Aorta (tissue), 5 donors: ENCODE results near the gene MYH13. TPM values are rescaled to one million over a fixed set of nuclear protein-coding genes. Genes with fewer than 3 reads are reported as not detected.

Experiments
- ATAC-seq: fragments of 200-7000 bp; cut with Tn5 transposase; one replicate; pipeline ENCODE4 v1.9.1; 2022; ENCODE audit warnings: moderate library complexity; ENCODE audit not compliant: low FRiP score
- DNase-seq, 2 donors: peaks; one replicate each; pipeline ENCODE4 v3.0.0-alpha.2; 2020
- H3K27ac ChIP-seq, 2 donors: one replicate each; pipeline ENCODE4 v1.5.1; 2013; ENCODE audit warnings: low read length in 2 of 2, mild to moderate bottlenecking in 2 of 2, moderate library complexity in 2 of 2, control low read depth in 1 of 2, inconsistent platforms in 1 of 2, low read depth in 1 of 2
- H3K27me3 ChIP-seq, 2 donors: one replicate each; pipeline ENCODE4 v1.6.1; 2013; ENCODE audit warnings: control low read depth in 1 of 2, low read length in 1 of 2, mild to moderate bottlenecking in 1 of 2, moderate library complexity in 1 of 2; ENCODE audit not compliant: insufficient read depth in 2 of 2, control insufficient read depth in 1 of 2
- H3K36me3 ChIP-seq, 2 donors: one replicate each; pipeline ENCODE4 v1.6.1; 2013; ENCODE audit warnings: control low read depth in 1 of 2, low read length in 1 of 2, mild to moderate bottlenecking in 1 of 2; ENCODE audit not compliant: insufficient read depth in 2 of 2, control insufficient read depth in 1 of 2
- H3K4me1 ChIP-seq, 2 donors: one replicate each; pipeline ENCODE4 v1.6.1; 2013; ENCODE audit warnings: low read length in 2 of 2, control low read depth in 1 of 2, mild to moderate bottlenecking in 1 of 2, moderate library complexity in 1 of 2; ENCODE audit not compliant: insufficient read depth in 2 of 2, control insufficient read depth in 1 of 2
- H3K4me3 ChIP-seq, 2 donors: one replicate each; pipeline ENCODE4 v1.5.1; 2013; ENCODE audit warnings: low read length in 2 of 2, control low read depth in 1 of 2, mild to moderate bottlenecking in 1 of 2
- H3K9me3 ChIP-seq: one replicate; pipeline ENCODE4 v1.6.1; 2013; ENCODE audit warnings: mild to moderate bottlenecking, low read length; ENCODE audit not compliant: control insufficient read depth
- WGBS, 2 donors: extraction: QIAGEN DNeasy Blood & Tissue Kit; methylation state at CpG; one replicate each; pipeline ENCODE4 v1.1.7; 2013; 5-methylcytosine and 5-hydroxymethylcytosine counted together
- intact Hi-C, 2 donors: fragments of 100-400 bp; cut with DNase I; formaldehyde crosslinking; loops; one replicate each; pipeline versions ENCODE4 v1.14.2 to v1.15.0; 2022
- polyA plus RNA-seq, 2 donors: library from polyadenylated mRNA; stranded (reverse); fragments of 200-250 nt; gene quantifications; one replicate each; pipeline ENCODE4 v1.2.3, GENCODE V29; 2013
- total RNA-seq, 2 donors: library from RNA; stranded (reverse); fragmentation: NEBNext Ultra II Directional; extraction: Animal tissue kit (Norgen Biotek cat#: 25700); gene quantifications; one replicate each; pipeline ENCODE4 v1.2.1, GENCODE V29; 2021
- donor health status: healthy with polysubstance abuse.
- donor health status: Bipolar disorder and iron deficiency.
- donor health status: DM: no; HTN: no; CAD: no.
- donor health status: DM: no; HTN: no; CAD: no.
- donor health status: DM: yes; HTN: yes; CAD: no.

Gene MYH13
- total and polyA plus RNA-seq, 4 donors, result not detected

- Histone ChIP-seq H3K4me1 (no peaks in the 10 kb centered on the region), H3K27ac (no peak overlapping the region), H3K4me3 (no peak overlapping the region), H3K27me3 (no peaks in the 10 kb centered on the region), H3K9me3 (no peaks in the 10 kb centered on the region), H3K36me3 (no peaks in the 10 kb centered on the region)
- intact Hi-C loops, result no loop called here
- 51 to 66% methylated on average over 1 of the region's 1 CpG for WGBS, 2 donors
- DNase-seq, result no peak
- ATAC-seq, result no peak
Measured at GRCh38 chr17:10262451-10262850, 110.4 kb downstream of the MYH13 start.

DNA sequence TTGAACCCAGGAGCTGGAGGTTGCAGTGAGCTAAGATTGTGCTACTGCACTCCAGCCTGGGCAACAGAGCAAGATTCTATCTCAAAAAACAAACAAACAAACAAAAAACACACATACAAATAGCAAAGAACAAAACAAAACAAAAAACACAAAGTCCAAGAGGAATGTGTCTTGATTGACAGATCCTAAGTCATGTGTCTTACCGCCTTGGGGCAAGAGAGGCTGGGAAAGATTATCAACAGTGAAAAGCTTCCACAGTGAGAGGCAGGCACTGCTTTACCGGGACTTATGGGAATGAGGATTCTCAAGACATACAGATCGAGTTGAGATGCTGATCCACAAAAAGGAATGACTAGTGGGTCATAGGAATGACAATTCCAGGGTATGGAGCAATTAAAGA, 111.7 kb downstream of the MYH13 start:
- no peak overlapping the region for H3K4me3 ChIP-seq
- no peak for ATAC-seq
- WGBS, 2 donors, result 57 to 65% methylated on average over 3 of the region's 3 CpGs
- no peaks in the 10 kb centered on the region for H3K9me3 ChIP-seq
- no peak for DNase-seq
- intact Hi-C loops, result no loop called here
- no peaks in the 10 kb centered on the region for H3K36me3 ChIP-seq
- no peaks in the 10 kb centered on the region for H3K27me3 ChIP-seq
- H3K4me1 ChIP-seq, result no peaks in the 10 kb centered on the region
- no peak overlapping the region for H3K27ac ChIP-seq

- Histone ChIP-seq H3K9me3 (peaks cover 2% of the 10 kb centered on the region), H3K4me1 (no peaks in the 10 kb centered on the region), H3K27ac (no peak overlapping the region), H3K4me3 (no peak overlapping the region), H3K27me3 (no peaks in the 10 kb centered on the region), H3K36me3 (no peaks in the 10 kb centered on the region)
- DNase-seq (no peak), ATAC-seq (no peak)
- intact Hi-C loops, result no loop called here
- 36 to 40% methylated on average over 11 of the region's 11 CpGs for WGBS, 2 donors
Measured at GRCh38 chr17:10251212-10251948, 121.4 kb downstream of the MYH13 start.

Other genes starting within 250 kb of the MYH13 start
- 100 to 1,000 TPM in 1 of 2 donors, 10 to 100 TPM in 1; 56.8 to 136 TPM for gene GAS7, start 174.4 kb downstream of the MYH13 start, total RNA-seq
- 1 to 10 TPM; 1.2 to 7.8 TPM for gene GAS7, start 174.4 kb downstream of the MYH13 start, polyA plus RNA-seq
- not detected for gene MYH8, start 48.9 kb upstream of the MYH13 start, total RNA-seq
- gene MYH8, start 48.9 kb upstream of the MYH13 start, polyA plus RNA-seq, result not detected
- not detected for gene MYH4, start 96.6 kb upstream of the MYH13 start, total RNA-seq
- not detected for gene MYH4, start 96.6 kb upstream of the MYH13 start, polyA plus RNA-seq
- gene MYH1, start 145.5 kb upstream of the MYH13 start, total RNA-seq, result not detected
- gene MYH1, start 145.5 kb upstream of the MYH13 start, polyA plus RNA-seq, result under 1 TPM in 1 of 2 donors, not detected in 1; 0.10 TPM
- gene MYH2, start 176.7 kb upstream of the MYH13 start, total RNA-seq, result not detected
- under 1 TPM in 1 of 2 donors, not detected in 1; 0.05 TPM for gene MYH2, start 176.7 kb upstream of the MYH13 start, polyA plus RNA-seq